ENCODE results near the gene C4orf50.

DNA sequence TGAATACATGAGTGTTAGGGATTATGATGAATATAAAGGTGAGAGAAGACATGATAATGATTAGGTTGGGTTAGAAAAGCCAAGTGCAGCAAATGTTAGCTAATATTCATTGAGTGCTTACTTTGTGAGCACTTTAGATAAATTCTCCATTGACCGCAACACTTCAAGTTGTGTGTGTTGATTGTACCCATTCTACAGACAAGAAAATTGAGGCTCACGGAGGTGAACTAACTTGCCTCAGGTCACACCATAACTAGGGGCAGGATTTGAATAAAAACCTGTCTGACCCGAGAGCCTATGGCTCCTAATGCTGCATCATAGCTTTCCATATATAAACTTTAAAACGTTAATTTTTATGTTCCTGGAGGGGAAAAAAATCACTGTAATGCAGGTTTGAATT is 15.2 kb upstream of the C4orf50 start:
- TF ChIP-seq, protein P1, sequence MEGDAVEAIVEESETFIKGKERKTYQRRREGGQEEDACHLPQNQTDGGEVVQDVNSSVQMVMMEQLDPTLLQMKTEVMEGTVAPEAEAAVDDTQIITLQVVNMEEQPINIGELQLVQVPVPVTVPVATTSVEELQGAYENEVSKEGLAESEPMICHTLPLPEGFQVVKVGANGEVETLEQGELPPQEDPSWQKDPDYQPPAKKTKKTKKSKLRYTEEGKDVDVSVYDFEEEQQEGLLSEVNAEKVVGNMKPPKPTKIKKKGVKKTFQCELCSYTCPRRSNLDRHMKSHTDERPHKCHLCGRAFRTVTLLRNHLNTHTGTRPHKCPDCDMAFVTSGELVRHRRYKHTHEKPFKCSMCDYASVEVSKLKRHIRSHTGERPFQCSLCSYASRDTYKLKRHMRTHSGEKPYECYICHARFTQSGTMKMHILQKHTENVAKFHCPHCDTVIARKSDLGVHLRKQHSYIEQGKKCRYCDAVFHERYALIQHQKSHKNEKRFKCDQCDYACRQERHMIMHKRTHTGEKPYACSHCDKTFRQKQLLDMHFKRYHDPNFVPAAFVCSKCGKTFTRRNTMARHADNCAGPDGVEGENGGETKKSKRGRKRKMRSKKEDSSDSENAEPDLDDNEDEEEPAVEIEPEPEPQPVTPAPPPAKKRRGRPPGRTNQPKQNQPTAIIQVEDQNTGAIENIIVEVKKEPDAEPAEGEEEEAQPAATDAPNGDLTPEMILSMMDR (conservative IDR thresholded peaks at IDR 0.05) = no peak
- TF ChIP-seq EZH2 (IDR thresholded peaks at IDR 0.05; ENCODE audit: low read depth) = no peak

Data from PC-9 (cell line).